HCT116 (cell line): ENCODE results near the gene PDSS2. TPM values are rescaled to one million over a fixed set of nuclear protein-coding genes. Genes with fewer than 3 reads are reported as not detected.

ENCODE experiments used
- ATAC-seq: fragments of 200-7000 bp; cut with Tn5 transposase; 2 replicates; pipeline ENCODE4 v1.9.1; 2020; ENCODE audit warnings: mild to moderate bottlenecking, moderate library complexity
- BruUV-seq: library from RNA; stranded (reverse); fragments of 400-500 nt; replicated peaks from 2 replicates; lab custom pipeline; 2021; lab: Mats Ljungman, UMichigan
- CTCF ChIA-PET: fragments of 300-600 bp; sonication (Branson Sonifier 250); formaldehyde crosslinking; loops from one replicate; lab custom pipeline; 2021; ENCODE audit warnings: antibody characterized with exemption; lab: Charles Lee
- POLR2A ChIA-PET: fragments of 300-600, 350-600 bp; sonication (Branson Sonifier 250); formaldehyde crosslinking; loops from one replicate; lab custom pipeline; 2021; ENCODE audit warnings: antibody characterized with exemption; lab: Charles Lee
- RAD21 ChIA-PET, 2 experiments: fragments of 300-600 bp; sonication (Branson Sonifier 250); formaldehyde crosslinking; loops; one replicate each; lab custom pipeline; 2023; ENCODE audit warnings: low total read pairs in 2 of 2; ENCODE audit not compliant: uncharacterized antibody in 2 of 2, unreplicated experiment in 2 of 2, low non-redundant PET in 1 of 2; lab: Charles Lee
- DNase-seq: peaks from one replicate; pipeline ENCODE4 v3.0.0-alpha.2; 2010; ENCODE audit warnings: low read depth, low spot score
- H2AFZ ChIP-seq: fragments of 200-600 bp; shearing (Covaris generic), sonication (generic); 2 replicates; pipeline ENCODE4 v1.6.1; 2017; ENCODE audit warnings: low read depth, mixed run types, mixed read lengths, antibody characterized with exemption, low read length; ENCODE audit not compliant: poor library complexity, severe bottlenecking
- H3K27ac ChIP-seq: 2 replicates; pipeline ENCODE4 v1.5.1; 2012; ENCODE audit warnings: low read depth, low read length
- H3K27me3 ChIP-seq: fragments of 200-600 bp; sonication (generic); 2 replicates; pipeline ENCODE4 v1.6.1; 2016; ENCODE audit warnings: mixed run types, low read length, mixed read lengths; ENCODE audit not compliant: insufficient read depth
- H3K36me3 ChIP-seq, 2 experiments: fragments of 200-500 bp in 1 of 2; fragments of 200-600 bp in 1 of 2; sonication (Bioruptor generic) in 1 of 2; sonication (generic) in 1 of 2; 2 replicates each; pipeline versions ENCODE4 v1.5.1 to v1.6.1; 2014 to 2016; ENCODE audit warnings: low read length in 2 of 2, inconsistent platforms in 1 of 2, mixed read lengths in 1 of 2, mixed run types in 1 of 2; ENCODE audit not compliant: insufficient read depth in 2 of 2, control insufficient read depth in 1 of 2
- H3K4me1 ChIP-seq, 2 experiments: fragments of 200-600 bp in 1 of 2; sonication (generic) in 1 of 2; 2 replicates each; pipeline versions ENCODE4 v1.5.1 to v1.6.1; 2012 to 2017; ENCODE audit warnings: low read length in 2 of 2, inconsistent platforms in 1 of 2, mild to moderate bottlenecking in 1 of 2, mixed read lengths in 1 of 2, mixed run types in 1 of 2, moderate library complexity in 1 of 2; ENCODE audit not compliant: insufficient read depth in 2 of 2, control insufficient read depth in 1 of 2
- H3K4me2 ChIP-seq: fragments of 200-600 bp; sonication (generic); 2 replicates; pipeline ENCODE4 v1.6.1; 2017; ENCODE audit warnings: mixed run types, low read length, mixed read lengths
- H3K4me3 ChIP-seq, 2 experiments: fragments of 200-600 bp in 1 of 2; sonication (generic) in 1 of 2; replicated peaks in 1 of 2; 2 replicates each; pipeline ENCODE4 v1.5.1; 2011 to 2016; ENCODE audit warnings: low read length in 2 of 2, control low read depth in 1 of 2, low read depth in 1 of 2, mild to moderate bottlenecking in 1 of 2, mixed read lengths in 1 of 2, mixed run types in 1 of 2
- H3K79me2 ChIP-seq: fragments of 200-600 bp; sonication (generic); 2 replicates; pipeline ENCODE4 v1.6.1; 2017; ENCODE audit warnings: mild to moderate bottlenecking, mixed run types, low read length, moderate library complexity, mixed read lengths; ENCODE audit not compliant: insufficient read depth
- H3K9ac ChIP-seq: fragments of 200-600 bp; sonication (generic); 2 replicates; pipeline ENCODE4 v1.6.1; 2016; ENCODE audit warnings: low read length, mixed read lengths
- H3K9me2 ChIP-seq: fragments of 200-600 bp; sonication (generic), shearing (Covaris generic); 2 replicates; pipeline ENCODE4 v1.6.1; 2017; ENCODE audit warnings: mixed run types, mild to moderate bottlenecking, moderate library complexity; ENCODE audit not compliant: insufficient read depth
- H3K9me3 ChIP-seq, 2 experiments: fragments of 200-500 bp in 1 of 2; fragments of 200-600 bp in 1 of 2; sonication (Bioruptor generic) in 1 of 2; sonication (generic) in 1 of 2; 2 replicates each; pipeline ENCODE4 v1.6.1; 2014 to 2017; ENCODE audit warnings: low read length in 2 of 2, mixed read lengths in 2 of 2, inconsistent platforms in 1 of 2, low read depth in 1 of 2, mild to moderate bottlenecking in 1 of 2, mixed run types in 1 of 2, moderate library complexity in 1 of 2; ENCODE audit not compliant: control insufficient read depth in 1 of 2, insufficient read depth in 1 of 2
- H4K20me1 ChIP-seq: fragments of 200-600 bp; sonication (generic), shearing (Covaris generic); 2 replicates; pipeline ENCODE4 v1.6.1; 2017; ENCODE audit warnings: mixed run types, mild to moderate bottlenecking, moderate library complexity; ENCODE audit not compliant: insufficient read depth
- CEBPB ChIP-seq: IDR thresholded peaks from 2 replicates; pipeline ENCODE4 v1.6.1; 2012; ENCODE audit warnings: low read depth
- EGR1 ChIP-seq: IDR thresholded peaks from 2 replicates; pipeline ENCODE4 v1.6.1; 2012; ENCODE audit warnings: low read depth
- JUND ChIP-seq: IDR thresholded peaks from 2 replicates; pipeline ENCODE4 v1.6.1; 2012
- TCF7L2 ChIP-seq: IDR thresholded peaks from 2 replicates; pipeline ENCODE4 v1.7.0; 2011; ENCODE audit warnings: borderline replicate concordance, inconsistent platforms; ENCODE audit not compliant: insufficient read depth, insufficient read length; ENCODE audit errors: extremely low read depth
- intact Hi-C: fragments of 100-400 bp; cut with micrococcal nuclease; formaldehyde crosslinking; loops from 2 replicates; pipeline ENCODE4 v1.10.0; 2022
- total RNA-seq: library from RNA; stranded (reverse); gene quantifications from one replicate; pipeline ENCODE4 v1.2.1, GENCODE V29; 2021; ENCODE audit not compliant: unreplicated experiment

The PDSS2 gene
- total RNA-seq, 1 experiment from 2014 or later = 12.2 TPM

GRCh38 chr6:107491760-107492660 lies 32.6 kb upstream of the PDSS2 start:
- no peak overlapping the region for H3K9ac ChIP-seq

GRCh38 chr6:107491138-107491609 lies 31.8 kb upstream of the PDSS2 start:
- no TSS peak for BruUV-seq
- no peak overlapping the region for H2AFZ ChIP-seq
- no peaks in the 10 kb centered on the region for H3K79me2 ChIP-seq
- H3K4me1 ChIP-seq = peaks cover 17 to 26% of the 10 kb centered on the region in 2 experiments
- peak overlapping the region; percentile 75 to 79 for H3K4me3 ChIP-seq
- H3K9ac ChIP-seq = peak overlapping the region; percentile 61
- intact Hi-C loops = no loop called here
- TF ChIP-seq TCF7L2 (no peak), CEBPB (peak; percentile 25; the same call in 1 of the 2 replicates), EGR1 (0 out of 2 replicates have a peak, but pooled peaks have one; percentile 25)
- TF ChIP-seq, all 23 proteins: peak for 2
- H3K4me2 ChIP-seq = peak overlapping the region; percentile 89
- no peaks in the 10 kb centered on the region for H3K9me2 ChIP-seq
- ATAC-seq (0 out of 2 replicates have a peak, but pooled peaks have one; percentile 11), DNase-seq (no peak)
- no peaks in the 10 kb centered on the region for H3K9me3 ChIP-seq
- H3K27ac ChIP-seq = no peak overlapping the region; the same call in 1 of the 2 replicates
- RAD21 ChIA-PET = no interaction called here
- POLR2A ChIA-PET = no interaction called here
- no peaks in the 10 kb centered on the region for H3K27me3 ChIP-seq
- H3K36me3 ChIP-seq = no peaks in the 10 kb centered on the region
- CTCF ChIA-PET = no interaction called here
- no peaks in the 10 kb centered on the region for H4K20me1 ChIP-seq

More at GRCh38 chr6:107491760-107492660, 32.6 kb upstream of the PDSS2 start:
- TF ChIP-seq CEBPB (0 out of 2 replicates have a peak, but pooled peaks have one; percentile 3), JUND (no peak)
- H3K27me3 ChIP-seq = no peaks in the 10 kb centered on the region
- ATAC-seq (no peak), DNase-seq (no peak)
- H3K79me2 ChIP-seq = no peaks in the 10 kb centered on the region
- TSS peak; percentile 33 for BruUV-seq
- POLR2A ChIA-PET = no interaction called here
- H3K4me1 ChIP-seq = peaks cover 17 to 26% of the 10 kb centered on the region in 2 experiments
- H3K27ac ChIP-seq = no peak overlapping the region
- no peaks in the 10 kb centered on the region for H3K36me3 ChIP-seq
- H2AFZ ChIP-seq = no peak overlapping the region
- peak overlapping the region; percentile 89 for H3K4me2 ChIP-seq
- intact Hi-C loops = no loop called here
- H3K9me3 ChIP-seq = no peaks in the 10 kb centered on the region
- RAD21 ChIA-PET = no interaction called here
- H3K9me2 ChIP-seq = no peaks in the 10 kb centered on the region
- peak overlapping the region; percentile 75 to 79; a peak in 3 of 4 replicates for H3K4me3 ChIP-seq
- CTCF ChIA-PET = no interaction called here
- no peaks in the 10 kb centered on the region for H4K20me1 ChIP-seq
